MM.1S (cell line): Measurements from ENCODE around the gene TAS2R60.

Experiments used
- DNase-seq: peaks from one replicate; pipeline ENCODE4 v3.0.0-alpha.2; 2015
- H2AFZ ChIP-seq: fragments of 300-600 bp; sonication (generic); 2 replicates; pipeline ENCODE4 v1.6.0; 2016; ENCODE audit warnings: antibody characterized with exemption, low read length
- H3F3A ChIP-seq: fragments of 300-600 bp; sonication (generic); 2 replicates; pipeline ENCODE4 v1.6.1; 2016; ENCODE audit warnings: mild to moderate bottlenecking, antibody characterized with exemption, low read length, moderate library complexity, mixed read lengths; ENCODE audit not compliant: insufficient read depth
- H3K27ac ChIP-seq: fragments of 300-600 bp; sonication (generic); 2 replicates; pipeline ENCODE4 v1.5.1; 2016; ENCODE audit warnings: mild to moderate bottlenecking, low read length
- H3K27me3 ChIP-seq: fragments of 300-600 bp; sonication (generic); replicated peaks from 2 replicates; pipeline ENCODE4 v1.6.0; 2016; ENCODE audit warnings: low read length; ENCODE audit not compliant: insufficient read depth
- H3K36me3 ChIP-seq: fragments of 300-600 bp; sonication (generic); replicated peaks from 2 replicates; pipeline ENCODE4 v1.6.1; 2016; ENCODE audit warnings: mild to moderate bottlenecking, low read length, mixed read lengths; ENCODE audit not compliant: insufficient read depth
- H3K4me1 ChIP-seq: fragments of 300-600 bp; sonication (generic); 2 replicates; pipeline ENCODE4 v1.6.1; 2016; ENCODE audit warnings: low read length, mixed read lengths
- H3K4me2 ChIP-seq: fragments of 300-600 bp; sonication (generic); 2 replicates; pipeline ENCODE4 v1.6.0; 2016; ENCODE audit warnings: low read depth, low read length
- H3K4me3 ChIP-seq: fragments of 300-600 bp; sonication (generic); 2 replicates; pipeline ENCODE4 v1.5.1; 2016; ENCODE audit warnings: low read length, mixed read lengths
- H3K79me2 ChIP-seq: fragments of 300-600 bp; sonication (generic); 2 replicates; pipeline ENCODE4 v1.6.1; 2016; ENCODE audit warnings: mixed run types, low read length, mixed read lengths
- H3K9ac ChIP-seq: fragments of 300-600 bp; sonication (generic); 2 replicates; pipeline ENCODE4 v1.6.1; 2016; ENCODE audit warnings: low read length, mixed read lengths
- H3K9me2 ChIP-seq: fragments of 300-600 bp; sonication (generic); replicated peaks from 2 replicates; pipeline ENCODE4 v1.6.1; 2016; ENCODE audit warnings: mild to moderate bottlenecking, low read length, mixed read lengths; ENCODE audit not compliant: insufficient read depth
- H3K9me3 ChIP-seq: fragments of 300-600 bp; sonication (generic); replicated peaks from 2 replicates; pipeline ENCODE4 v1.6.1; 2016; ENCODE audit warnings: mild to moderate bottlenecking, low read length, mixed read lengths; ENCODE audit not compliant: insufficient read depth
- H4K20me1 ChIP-seq: fragments of 300-600 bp; sonication (generic); 2 replicates; pipeline ENCODE4 v1.6.1; 2016; ENCODE audit warnings: mild to moderate bottlenecking, low read length, moderate library complexity, mixed read lengths; ENCODE audit not compliant: insufficient read depth
- EZH2 ChIP-seq: fragments of 300-600 bp; sonication (generic); optimal IDR thresholded peaks from 2 replicates; pipeline ENCODE3; 2017; ENCODE audit warnings: low read depth, mild to moderate bottlenecking, antibody characterized with exemption, low read length, mixed read lengths
- EZH2phosphoT487 ChIP-seq: fragments of 300-600 bp; sonication (generic); IDR thresholded peaks from 2 replicates; pipeline ENCODE4 v1.6.1; 2018; ENCODE audit warnings: antibody characterized with exemption, low read length
- TF ChIP-seq, protein P1 (sequence below): fragments of 300-600 bp; sonication (generic); IDR thresholded peaks from 2 replicates; pipeline ENCODE4 v1.5.1; 2016; ENCODE audit warnings: antibody characterized with exemption, low read length, mixed read lengths

TAS2R60 gene

DNA sequence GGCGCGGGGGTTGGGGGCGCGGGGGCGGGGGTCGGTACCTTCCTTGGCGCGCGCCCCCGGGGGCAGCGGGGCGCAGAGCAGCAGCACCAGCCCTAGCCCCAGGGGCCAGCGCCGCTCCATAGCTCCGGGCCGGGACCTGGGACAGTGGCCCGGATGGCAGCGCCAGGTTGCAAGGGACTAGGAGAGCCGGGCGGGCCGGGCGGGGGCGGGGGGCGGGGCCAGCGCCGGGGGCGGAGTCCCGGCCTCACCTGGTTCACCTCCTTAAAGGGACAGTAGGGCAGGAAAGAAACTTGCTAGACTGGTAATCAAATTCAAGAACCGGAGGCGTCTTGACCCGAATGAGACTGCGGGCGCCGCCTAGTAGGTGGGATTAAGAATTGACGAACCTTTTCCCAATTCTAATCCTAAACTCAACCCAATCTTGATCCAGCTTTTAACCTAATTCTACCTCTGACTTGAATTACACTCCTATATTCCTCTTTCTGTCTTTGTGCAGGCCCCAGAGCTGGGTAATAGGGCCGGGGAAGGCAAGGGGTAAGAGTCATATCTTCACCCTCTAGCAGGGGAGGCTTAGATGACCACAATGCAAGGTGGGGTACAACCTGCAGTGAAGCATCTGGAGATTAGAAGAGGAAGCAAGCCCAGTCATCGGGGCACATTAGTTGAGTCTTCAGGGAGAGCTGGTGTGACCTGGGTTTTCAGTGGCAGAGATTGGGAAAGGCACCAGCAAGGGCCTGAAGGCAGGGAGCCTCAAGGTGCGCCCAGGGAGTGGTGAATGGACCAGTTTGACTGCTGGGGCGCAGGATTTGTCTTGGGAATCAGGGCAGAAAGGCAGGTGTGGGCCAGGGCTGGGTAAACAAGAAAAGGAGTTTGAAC is 34.3 kb upstream of the TAS2R60 start, which contains the start of gene EPHA1:
Gene EPHA1, minus strand, starts transcription at position 171 of the 876 bp plus-strand sequence. Its CDS starts 51 bp downstream, at position 120.
- H3K9ac ChIP-seq, result no peak within 1 kb of the TSS
- H2AFZ ChIP-seq, result peak within 1 kb of the TSS; percentile 66
- peak; percentile 90 for DNase-seq
- H3K4me1 ChIP-seq, result peaks cover 6% of the 10 kb centered on the region
- H3K4me3 ChIP-seq, result peak within 1 kb of the TSS; percentile 53
- no peaks in the 10 kb centered on the region for H3K9me3 ChIP-seq
- H4K20me1 ChIP-seq, result no peaks in the 10 kb centered on the region
- H3F3A ChIP-seq, result no peaks in the 10 kb centered on the region
- H3K27ac ChIP-seq, result no peak within 1 kb of the TSS
- no peaks in the 10 kb centered on the region for H3K79me2 ChIP-seq
- H3K9me2 ChIP-seq, result no peaks in the 10 kb centered on the region
- TF ChIP-seq, protein P1, sequence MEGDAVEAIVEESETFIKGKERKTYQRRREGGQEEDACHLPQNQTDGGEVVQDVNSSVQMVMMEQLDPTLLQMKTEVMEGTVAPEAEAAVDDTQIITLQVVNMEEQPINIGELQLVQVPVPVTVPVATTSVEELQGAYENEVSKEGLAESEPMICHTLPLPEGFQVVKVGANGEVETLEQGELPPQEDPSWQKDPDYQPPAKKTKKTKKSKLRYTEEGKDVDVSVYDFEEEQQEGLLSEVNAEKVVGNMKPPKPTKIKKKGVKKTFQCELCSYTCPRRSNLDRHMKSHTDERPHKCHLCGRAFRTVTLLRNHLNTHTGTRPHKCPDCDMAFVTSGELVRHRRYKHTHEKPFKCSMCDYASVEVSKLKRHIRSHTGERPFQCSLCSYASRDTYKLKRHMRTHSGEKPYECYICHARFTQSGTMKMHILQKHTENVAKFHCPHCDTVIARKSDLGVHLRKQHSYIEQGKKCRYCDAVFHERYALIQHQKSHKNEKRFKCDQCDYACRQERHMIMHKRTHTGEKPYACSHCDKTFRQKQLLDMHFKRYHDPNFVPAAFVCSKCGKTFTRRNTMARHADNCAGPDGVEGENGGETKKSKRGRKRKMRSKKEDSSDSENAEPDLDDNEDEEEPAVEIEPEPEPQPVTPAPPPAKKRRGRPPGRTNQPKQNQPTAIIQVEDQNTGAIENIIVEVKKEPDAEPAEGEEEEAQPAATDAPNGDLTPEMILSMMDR, result peak; percentile 51
- TF ChIP-seq EZH2, result no peak
- TF ChIP-seq EZH2phosphoT487, result no peak
- H3K4me2 ChIP-seq, result peak within 1 kb of the TSS; percentile 71
- peaks cover 22% of the 10 kb centered on the region for H3K27me3 ChIP-seq
- no peaks in the 10 kb centered on the region for H3K36me3 ChIP-seq

DNA sequence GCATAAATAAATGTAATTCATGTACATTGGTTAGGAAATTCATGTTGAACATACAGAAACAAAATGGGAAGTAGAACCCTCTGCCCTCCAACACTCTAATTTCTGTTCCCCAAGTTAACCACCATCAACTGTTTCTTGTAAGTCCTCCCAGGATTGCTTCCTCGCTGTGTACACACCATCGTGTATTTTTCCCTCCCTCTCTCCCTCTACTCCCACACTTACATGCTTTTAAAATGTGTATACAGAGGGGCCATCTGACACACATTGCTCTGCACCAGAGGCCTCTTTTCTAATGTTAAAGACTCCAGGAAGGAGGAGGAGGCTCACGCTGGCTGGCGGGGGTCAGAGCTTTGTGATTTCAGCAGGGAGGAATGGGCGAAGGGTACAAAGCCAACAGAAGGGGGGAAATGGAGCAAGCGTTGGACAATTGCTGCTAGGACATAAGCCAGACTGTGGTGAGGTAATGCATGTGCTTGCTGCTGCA is 32.7 kb upstream of the TAS2R60 start:
- no peak for DNase-seq

DNA sequence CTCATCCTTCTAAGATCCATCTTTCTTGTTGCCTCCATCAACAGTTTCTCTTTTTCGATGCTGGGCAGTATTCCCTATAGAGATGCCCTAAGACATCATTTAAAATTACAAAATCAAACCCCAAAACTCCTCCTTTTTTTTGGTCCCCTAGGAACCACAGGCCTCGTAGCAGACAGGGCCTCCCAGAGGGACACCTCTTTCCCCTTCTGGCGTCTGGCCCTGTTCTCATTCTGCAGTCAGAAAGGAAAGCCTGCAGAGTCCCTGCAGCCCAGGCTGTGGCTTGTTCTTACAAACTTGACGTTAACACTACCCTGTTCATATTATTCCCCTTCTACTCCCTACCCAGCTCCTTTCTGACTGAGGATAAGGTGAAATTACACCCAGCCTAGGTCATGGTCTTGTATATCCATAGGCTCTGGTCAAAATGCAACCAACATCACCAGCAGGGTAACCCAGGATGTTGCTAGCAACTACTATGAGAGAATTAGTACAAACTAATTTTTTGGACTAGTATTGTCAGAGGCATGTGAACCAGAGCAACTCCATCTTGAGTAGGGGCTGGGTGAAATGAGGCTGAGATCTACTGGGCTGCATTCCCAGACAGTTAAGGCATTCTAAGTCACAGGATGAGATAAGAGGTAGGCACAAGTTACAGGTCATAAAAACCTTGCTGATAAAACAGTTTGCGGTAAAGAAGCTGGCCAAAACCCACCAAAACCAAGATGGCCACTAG is 31.1 kb upstream of the TAS2R60 start:
- Histone ChIP-seq H3K79me2 (no peaks in the 10 kb centered on the region), H3K27me3 (peaks cover 12% of the 10 kb centered on the region), H3K4me3 (no peak overlapping the region), H3K9me3 (no peaks in the 10 kb centered on the region), H2AFZ (no peak overlapping the region), H3K4me1 (peaks cover 6% of the 10 kb centered on the region), H3K9me2 (no peaks in the 10 kb centered on the region), H3K9ac (no peak overlapping the region), H4K20me1 (no peaks in the 10 kb centered on the region), H3K36me3 (no peaks in the 10 kb centered on the region), H3K27ac (no peak overlapping the region), H3K4me2 (no peak overlapping the region), H3F3A (no peaks in the 10 kb centered on the region)
- DNase-seq, result no peak
- TF ChIP-seq EZH2phosphoT487 (no peak), EZH2 (no peak)
- TF ChIP-seq, protein P1, result no peak

More for the DNA sequence above, 32.7 kb upstream of the TAS2R60 start:
- Histone ChIP-seq H2AFZ (no peak overlapping the region), H3K4me1 (peaks cover 6% of the 10 kb centered on the region), H3K79me2 (no peaks in the 10 kb centered on the region), H3F3A (no peaks in the 10 kb centered on the region), H3K36me3 (no peaks in the 10 kb centered on the region), H3K4me2 (no peak overlapping the region), H4K20me1 (no peaks in the 10 kb centered on the region), H3K4me3 (no peak overlapping the region), H3K9me3 (no peaks in the 10 kb centered on the region), H3K27me3 (peaks cover 22% of the 10 kb centered on the region), H3K27ac (no peak overlapping the region), H3K9me2 (no peaks in the 10 kb centered on the region), H3K9ac (no peak overlapping the region)
- TF ChIP-seq, protein P1, result no peak
- TF ChIP-seq EZH2, result no peak
- no peak for TF ChIP-seq EZH2phosphoT487
